Stimulated activated naive B cell treated with anti-CD40 and anti-IgM and Interleukin-4, amounts not matched to agents 10 μg/mL and 1 μg/mL and 100 μg/mL, for 72 hours (primary cell): ENCODE data around the gene RAP1A.
"Not testable (repeated sequence)": the region's sequence is repeated elsewhere in the genome, so short reads cannot be mapped to it uniquely, and the experiment has no call there.

ENCODE experiments used
- ATAC-seq, 2 donors: fragments of 150-1000 bp; cut with Tn5 transposase; replicated peaks; 2 replicates each; pipeline ENCODE4 v1.10.0; 2021; ENCODE audit warnings: moderate library complexity in 1 of 2
- DNase-seq: peaks from one replicate; pipeline ENCODE4 v3.0.0; 2021
- H3K27ac Mint-ChIP-seq: one replicate; pipeline ENCODE4 v1.8.0; 2022; ENCODE audit warnings: mild to moderate bottlenecking, mixed read lengths
- H3K27me3 Mint-ChIP-seq, 2 donors: one replicate each; pipeline ENCODE4 v1.8.0; 2022; ENCODE audit warnings: mixed read lengths in 2 of 2
- H3K36me3 Mint-ChIP-seq, 2 donors: one replicate each; pipeline ENCODE4 v1.8.0; 2022; ENCODE audit warnings: mixed read lengths in 2 of 2, mild to moderate bottlenecking in 1 of 2
- H3K4me1 Mint-ChIP-seq, 2 donors: one replicate each; pipeline ENCODE4 v1.8.0; 2022; ENCODE audit warnings: mixed read lengths in 2 of 2, mild to moderate bottlenecking in 1 of 2
- H3K4me3 Mint-ChIP-seq, 2 donors: one replicate each; pipeline ENCODE4 v1.8.0; 2022; ENCODE audit warnings: mild to moderate bottlenecking in 2 of 2, mixed read lengths in 2 of 2, moderate library complexity in 1 of 2
- H3K9me3 Mint-ChIP-seq, 2 donors: one replicate each; pipeline ENCODE4 v1.8.0; 2022; ENCODE audit warnings: mixed read lengths in 2 of 2, mild to moderate bottlenecking in 1 of 2

Gene RAP1A

DNA sequence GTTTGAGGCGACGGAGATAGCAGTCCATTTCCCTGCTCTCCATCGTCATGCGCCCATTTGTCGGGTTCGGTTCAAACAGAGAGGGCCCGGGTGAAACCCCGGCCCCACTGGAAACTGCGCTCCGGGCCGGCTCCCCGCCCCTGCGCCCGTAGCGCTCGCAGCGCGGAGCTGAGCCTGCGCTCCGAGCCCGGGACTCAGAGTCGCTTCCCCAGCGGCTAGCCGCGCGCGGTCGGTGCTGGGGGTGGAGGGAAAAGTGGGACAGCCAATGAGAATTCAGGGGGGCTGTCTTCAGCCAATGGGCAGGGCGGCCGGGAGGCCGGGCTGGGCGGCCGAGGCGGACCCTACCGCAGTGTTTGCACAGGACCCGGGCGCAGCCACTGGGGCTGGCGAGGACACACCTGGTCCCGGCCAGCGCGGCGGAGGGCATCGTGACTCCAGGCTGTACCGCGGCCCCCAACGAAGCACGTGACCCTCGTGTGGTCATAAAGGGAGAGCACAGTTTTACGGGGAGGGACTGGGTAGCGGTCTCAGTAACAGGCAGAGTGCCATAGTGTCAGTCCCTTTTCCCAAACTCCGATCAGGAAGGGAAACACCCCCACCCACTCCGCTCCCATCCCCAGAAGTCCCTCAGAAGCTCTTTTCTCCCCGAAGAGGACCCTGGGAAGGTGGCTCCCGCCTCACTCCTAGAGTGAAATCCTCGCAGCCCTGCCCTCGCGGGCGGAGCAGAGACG is 119.8 kb downstream of the RAP1A start, which contains the start of gene INKA2:
Gene INKA2 (minus strand): TSS at position 202 of the 731 bp plus-strand sequence. CDS start 153 bp downstream, at position 49.
- peak within 1 kb of the TSS; percentile 91 for H3K27ac Mint-ChIP-seq
- peak within 1 kb of the TSS; percentile 89 to 99 for H3K4me3 Mint-ChIP-seq
- peaks cover 18 to 37% of the 10 kb centered on the region in 2 donors for H3K4me1 Mint-ChIP-seq
- DNase-seq (peak; percentile 78), ATAC-seq (peak; percentile 82 to 88)
- H3K36me3 Mint-ChIP-seq: no peaks in the 10 kb centered on the region
- peaks cover 29 to 33% of the 10 kb centered on the region in 2 donors for H3K27me3 Mint-ChIP-seq
- no peaks in the 10 kb centered on the region for H3K9me3 Mint-ChIP-seq

DNA sequence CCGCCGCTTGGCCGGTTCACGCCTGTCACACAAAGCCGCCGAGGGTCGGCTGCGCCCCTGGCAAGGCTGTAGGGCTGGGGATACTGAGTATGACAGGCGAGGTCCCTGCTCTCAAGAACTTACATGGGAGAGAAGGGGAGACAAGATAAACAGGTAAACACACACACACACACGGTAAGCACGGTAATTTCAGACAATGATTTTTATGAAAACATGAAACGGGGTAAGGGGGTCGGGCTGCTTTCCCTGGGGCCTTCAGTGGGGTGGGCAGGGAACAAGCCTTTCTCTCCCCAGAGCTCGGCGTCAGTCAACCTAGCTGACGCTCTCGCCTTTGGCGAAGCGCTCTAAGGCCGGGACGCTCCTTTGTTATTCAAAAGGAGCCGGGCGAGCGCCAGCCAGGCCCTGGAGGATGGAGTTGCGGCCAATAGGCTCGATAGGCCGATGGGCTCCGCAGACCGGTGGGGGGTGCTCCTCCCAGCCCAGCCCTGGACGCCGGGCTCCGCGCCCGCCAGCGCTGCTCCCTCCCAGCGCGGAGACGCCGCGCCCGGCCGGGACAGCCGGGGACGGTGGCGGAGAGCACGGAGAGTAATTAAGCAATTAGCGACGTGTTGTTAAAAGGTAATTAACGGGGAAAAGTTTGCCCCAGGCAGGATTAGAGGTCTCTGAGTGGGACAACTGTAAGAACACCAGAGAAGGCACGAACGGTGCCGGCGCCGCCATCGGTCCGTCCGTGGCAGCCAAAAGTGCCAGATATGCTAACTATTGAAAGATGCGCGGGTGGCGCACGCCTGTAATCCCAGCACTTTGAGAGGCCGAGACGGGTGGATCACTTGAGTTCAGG is 120.6 kb downstream of the RAP1A start:
- no peaks in the 10 kb centered on the region for H3K9me3 Mint-ChIP-seq
- H3K4me3 Mint-ChIP-seq: peak overlapping the region; percentile 89 to 99
- DNase-seq (no peak), ATAC-seq (peak in 1 of 2 donors; percentile 10)
- peaks cover 18 to 37% of the 10 kb centered on the region in 2 donors for H3K4me1 Mint-ChIP-seq
- peak overlapping the region; percentile 82 for H3K27ac Mint-ChIP-seq
- peaks cover 29 to 33% of the 10 kb centered on the region in 2 donors for H3K27me3 Mint-ChIP-seq
- H3K36me3 Mint-ChIP-seq: no peaks in the 10 kb centered on the region

DNA sequence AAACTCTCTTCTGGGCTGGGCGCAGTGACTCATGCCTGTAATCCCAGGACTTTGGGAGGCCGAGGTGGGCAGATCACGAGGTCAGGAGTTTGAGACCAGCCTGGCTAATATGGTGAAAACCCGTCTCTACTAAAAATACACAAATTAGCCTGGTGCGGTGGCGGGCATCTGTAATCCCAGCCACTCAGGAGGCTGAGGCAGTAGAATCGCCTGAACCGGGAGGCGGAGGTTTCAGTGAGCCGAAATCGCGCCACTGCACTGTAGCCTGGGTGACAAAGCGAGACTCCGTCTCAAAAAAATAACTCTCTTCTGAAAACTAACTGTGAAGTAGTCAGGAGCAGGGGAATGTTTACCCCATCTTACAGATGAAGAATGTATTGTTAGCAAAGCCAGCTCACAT is 122.7 kb downstream of the RAP1A start:
- not testable (repeated sequence) for H3K27ac Mint-ChIP-seq, H3K36me3 Mint-ChIP-seq, H3K9me3 Mint-ChIP-seq, H3K4me3 Mint-ChIP-seq, ATAC-seq, DNase-seq
- H3K27me3 Mint-ChIP-seq: peaks cover 29 to 33% of the 10 kb centered on the region in 2 donors
- H3K4me1 Mint-ChIP-seq: peaks cover 20 to 42% of the 10 kb centered on the region in 2 donors

DNA sequence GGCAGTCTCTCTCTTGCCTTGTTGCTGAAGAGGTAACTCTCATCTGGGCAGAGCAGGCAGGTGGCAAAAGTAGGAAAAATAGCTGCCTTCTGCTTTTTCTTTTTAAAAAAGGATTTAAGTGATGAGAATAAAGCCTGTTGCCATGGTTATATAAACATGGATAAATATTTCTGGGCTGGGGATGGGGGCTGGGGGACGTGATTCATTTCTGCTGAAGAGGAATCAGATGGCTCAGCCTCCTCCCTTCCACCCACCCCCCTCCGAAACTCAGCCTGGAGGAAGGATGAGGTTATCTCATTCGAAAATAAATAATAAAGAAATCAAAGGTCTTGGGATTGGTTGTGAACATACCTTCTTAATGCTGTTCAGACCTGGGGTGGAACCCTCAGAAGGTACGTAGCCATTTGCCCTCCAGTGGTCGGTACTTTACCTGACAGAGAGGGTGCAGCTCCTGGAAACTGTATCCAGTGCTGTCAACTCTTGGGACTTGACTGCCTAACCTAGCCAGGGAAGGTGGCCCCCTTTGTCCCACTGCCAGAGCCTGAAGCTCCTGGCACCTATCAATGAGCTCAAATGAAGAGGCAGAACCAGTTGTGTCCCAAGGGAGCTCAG is 123.5 kb downstream of the RAP1A start:
- Mint-ChIP-seq H3K36me3 (peaks cover 0 to 2% of the 10 kb centered on the region in 2 donors), H3K27ac (no peak overlapping the region), H3K27me3 (peaks cover 22 to 33% of the 10 kb centered on the region in 2 donors), H3K4me3 (no peak overlapping the region), H3K4me1 (peaks cover 19 to 39% of the 10 kb centered on the region in 2 donors), H3K9me3 (peaks cover 3 to 4% of the 10 kb centered on the region in 2 donors)
- DNase-seq (no peak), ATAC-seq (no peak)

DNA sequence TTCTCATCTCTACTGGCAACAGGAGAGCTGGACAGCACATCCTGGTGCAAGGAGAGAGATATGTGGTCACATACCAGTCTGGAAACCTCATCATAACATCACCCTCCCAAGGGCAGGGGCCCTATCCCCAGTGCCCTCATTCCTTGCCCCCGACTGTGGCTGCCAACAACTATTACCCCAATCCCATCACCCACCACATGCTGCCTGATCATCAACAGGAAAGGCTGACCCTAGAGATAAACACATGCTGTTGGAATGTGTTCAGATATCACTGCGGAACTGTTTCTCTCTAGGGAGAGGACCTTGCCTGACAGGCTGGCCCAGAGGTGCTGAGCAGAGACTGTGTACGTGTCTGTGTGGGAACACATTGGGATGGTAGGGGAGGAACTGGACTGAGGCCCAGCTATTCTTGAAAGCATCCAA is 124.1 kb downstream of the RAP1A start:
- Mint-ChIP-seq H3K4me1 (peaks cover 20 to 36% of the 10 kb centered on the region in 2 donors), H3K27ac (no peak overlapping the region), H3K27me3 (peaks cover 21 to 31% of the 10 kb centered on the region in 2 donors), H3K36me3 (peaks cover 0 to 2% of the 10 kb centered on the region in 2 donors), H3K9me3 (peaks cover 3 to 4% of the 10 kb centered on the region in 2 donors), H3K4me3 (no peak overlapping the region)
- no peak for DNase-seq
- no peak for ATAC-seq

DNA sequence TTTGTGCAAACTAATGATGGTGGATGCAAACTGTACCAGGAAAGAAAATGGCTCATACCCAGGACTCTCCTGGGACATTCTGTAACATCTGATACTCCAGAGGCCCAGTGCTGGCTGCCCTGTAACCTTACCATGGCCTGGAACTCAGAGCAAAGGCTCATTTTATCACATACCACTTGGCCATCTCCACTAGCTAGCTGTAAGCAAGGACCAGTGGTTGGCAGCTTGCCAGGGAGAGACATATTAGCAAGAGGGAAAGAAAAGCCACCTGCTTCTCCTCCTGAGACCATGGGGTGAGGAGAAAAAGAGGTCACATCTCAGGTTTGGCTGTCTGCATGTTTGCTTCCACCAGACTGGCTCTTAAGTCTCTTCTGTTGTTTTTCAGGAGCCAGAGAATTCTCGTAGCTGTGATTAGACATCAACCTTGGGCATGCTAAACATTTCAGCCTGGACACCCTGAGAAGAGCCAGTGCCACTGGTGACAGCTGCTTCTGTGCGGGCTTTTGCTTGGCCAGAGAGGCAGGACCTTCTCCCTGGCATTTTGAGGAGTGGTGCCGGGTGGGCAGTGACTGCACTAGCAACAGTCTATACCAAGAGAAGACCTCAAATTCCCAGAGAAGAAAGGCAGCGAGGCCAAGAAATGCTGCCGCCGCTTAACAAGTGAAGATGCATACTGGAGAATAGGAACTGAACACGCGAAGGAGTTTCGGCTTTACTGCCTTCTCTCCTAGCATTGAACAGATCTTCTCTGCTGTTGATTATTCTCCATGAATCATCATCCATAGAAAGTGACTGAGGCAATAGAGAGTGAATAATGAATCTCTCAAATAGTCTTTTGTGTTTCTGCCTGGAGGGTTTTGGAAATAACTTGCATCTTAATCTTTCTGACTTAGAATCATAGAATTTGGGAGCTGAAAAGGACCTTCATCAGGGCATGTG is 126.4 kb downstream of the RAP1A start:
- Mint-ChIP-seq H3K36me3 (peaks cover 0 to 2% of the 10 kb centered on the region in 2 donors), H3K9me3 (peaks cover 3 to 4% of the 10 kb centered on the region in 2 donors), H3K4me1 (peaks cover 9 to 19% of the 10 kb centered on the region in 2 donors), H3K4me3 (no peak overlapping the region), H3K27ac (no peak overlapping the region), H3K27me3 (peaks cover 8 to 18% of the 10 kb centered on the region in 2 donors)
- no peak for DNase-seq
- no peak for ATAC-seq

DNA sequence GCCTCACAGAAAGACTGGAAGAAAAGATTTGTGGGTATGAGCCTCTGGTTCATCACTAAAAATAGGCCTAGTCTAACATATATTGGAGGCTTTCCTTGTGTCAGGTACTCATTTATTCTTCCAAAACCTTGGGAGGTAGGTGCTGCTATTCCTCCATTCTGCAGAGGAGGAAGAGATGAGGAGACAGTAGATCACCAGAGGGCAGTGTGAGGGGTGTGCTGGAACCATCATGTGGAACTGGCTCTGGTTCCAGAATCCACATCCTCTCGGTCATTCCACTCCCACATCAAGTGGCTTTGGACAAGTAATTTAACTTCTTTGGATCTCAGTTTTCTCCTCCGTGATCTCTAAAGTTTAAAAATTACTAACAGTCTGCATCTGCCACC is 127.0 kb downstream of the RAP1A start:
- H3K4me3 Mint-ChIP-seq: no peak overlapping the region
- no peak for ATAC-seq
- peaks cover 1 to 13% of the 10 kb centered on the region in 2 donors for H3K27me3 Mint-ChIP-seq
- H3K27ac Mint-ChIP-seq: no peak overlapping the region
- DNase-seq: no peak
- H3K9me3 Mint-ChIP-seq: peaks cover 3 to 4% of the 10 kb centered on the region in 2 donors
- H3K36me3 Mint-ChIP-seq: peaks cover 0 to 2% of the 10 kb centered on the region in 2 donors
- peaks cover 9 to 16% of the 10 kb centered on the region in 2 donors for H3K4me1 Mint-ChIP-seq

DNA sequence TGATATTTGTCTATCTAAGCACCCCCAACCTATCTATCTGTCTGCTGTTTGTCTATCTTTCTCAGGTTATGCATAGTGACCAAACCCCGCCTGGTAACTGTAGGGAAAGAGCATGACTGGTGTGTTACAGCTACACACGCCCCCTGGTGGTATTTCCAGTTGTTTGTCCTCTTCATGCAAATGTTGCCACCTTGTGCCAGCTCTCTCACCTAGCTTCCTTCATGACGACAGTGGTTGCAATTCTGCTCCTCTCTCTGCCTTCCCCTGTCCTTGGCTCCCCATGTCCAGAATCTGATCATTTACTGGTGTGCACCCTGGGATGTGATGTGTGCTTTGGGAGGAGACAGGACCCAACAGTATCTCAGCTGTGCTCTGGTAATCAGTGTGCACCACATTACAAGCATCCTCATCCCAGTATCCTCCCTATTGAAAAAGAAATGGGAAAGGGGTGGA is 127.7 kb downstream of the RAP1A start:
- Mint-ChIP-seq H3K27ac (peak overlapping the region; percentile 6), H3K9me3 (peaks cover 3 to 4% of the 10 kb centered on the region in 2 donors), H3K36me3 (peaks cover 0 to 2% of the 10 kb centered on the region in 2 donors), H3K4me1 (peaks cover 9 to 23% of the 10 kb centered on the region in 2 donors), H3K27me3 (peaks cover 0 to 8% of the 10 kb centered on the region in 2 donors), H3K4me3 (no peak overlapping the region)
- DNase-seq (peak; percentile 17), ATAC-seq (peak; percentile 83 to 84)

DNA sequence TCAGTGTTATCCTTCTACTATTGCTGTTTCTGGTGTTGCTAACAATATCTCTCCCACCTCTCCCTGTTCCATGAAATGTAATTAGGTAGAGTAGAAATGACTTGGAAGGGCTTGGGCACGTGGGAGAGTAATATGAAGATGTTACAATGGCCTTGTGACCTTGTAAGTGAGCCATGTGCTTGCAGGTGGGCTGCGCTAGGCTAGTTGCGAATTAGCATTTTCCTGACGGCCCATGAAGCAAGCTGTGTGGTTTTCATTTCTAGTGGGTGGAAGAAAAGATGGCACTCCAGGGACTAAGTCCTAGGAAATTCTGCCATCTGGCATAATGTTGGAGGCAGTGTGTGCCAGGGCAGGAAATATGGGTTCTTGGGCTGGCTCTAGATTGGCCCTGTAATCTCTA is 128.4 kb downstream of the RAP1A start:
- H3K9me3 Mint-ChIP-seq: peaks cover 3 to 4% of the 10 kb centered on the region in 2 donors
- no peak for DNase-seq
- peaks cover 9 to 23% of the 10 kb centered on the region in 2 donors for H3K4me1 Mint-ChIP-seq
- no peak overlapping the region for H3K4me3 Mint-ChIP-seq
- H3K27me3 Mint-ChIP-seq: peaks cover 0 to 4% of the 10 kb centered on the region in 2 donors
- H3K36me3 Mint-ChIP-seq: peaks cover 0 to 2% of the 10 kb centered on the region in 2 donors
- H3K27ac Mint-ChIP-seq: no peak overlapping the region
- ATAC-seq: no peak

DNA sequence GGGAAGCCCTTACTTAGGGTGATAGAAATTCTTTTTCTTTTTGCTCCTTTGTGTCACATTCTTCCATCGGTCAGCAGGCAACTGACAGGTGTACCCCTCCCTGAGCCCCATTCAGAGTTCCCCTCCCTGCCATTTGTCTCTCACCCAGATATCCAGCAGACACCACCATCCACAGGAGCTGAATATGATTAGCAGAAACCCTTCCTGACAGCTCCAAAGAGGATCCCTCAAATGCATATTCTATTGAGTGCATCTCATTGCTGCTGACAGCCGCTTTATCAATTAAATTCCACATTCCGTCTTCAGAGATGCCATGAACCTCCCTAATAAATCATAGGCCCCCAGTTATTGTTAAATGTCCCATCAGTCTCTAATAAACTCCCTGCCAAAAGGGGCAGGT is 130.0 kb downstream of the RAP1A start:
- H3K9me3 Mint-ChIP-seq: peaks cover 3 to 4% of the 10 kb centered on the region in 2 donors
- no peak overlapping the region for H3K27ac Mint-ChIP-seq
- no peaks in the 10 kb centered on the region for H3K27me3 Mint-ChIP-seq
- peaks cover 13 to 31% of the 10 kb centered on the region in 2 donors for H3K4me1 Mint-ChIP-seq
- DNase-seq (no peak), ATAC-seq (no peak)
- peaks cover 0 to 2% of the 10 kb centered on the region in 2 donors for H3K36me3 Mint-ChIP-seq
- H3K4me3 Mint-ChIP-seq: no peak overlapping the region

DNA sequence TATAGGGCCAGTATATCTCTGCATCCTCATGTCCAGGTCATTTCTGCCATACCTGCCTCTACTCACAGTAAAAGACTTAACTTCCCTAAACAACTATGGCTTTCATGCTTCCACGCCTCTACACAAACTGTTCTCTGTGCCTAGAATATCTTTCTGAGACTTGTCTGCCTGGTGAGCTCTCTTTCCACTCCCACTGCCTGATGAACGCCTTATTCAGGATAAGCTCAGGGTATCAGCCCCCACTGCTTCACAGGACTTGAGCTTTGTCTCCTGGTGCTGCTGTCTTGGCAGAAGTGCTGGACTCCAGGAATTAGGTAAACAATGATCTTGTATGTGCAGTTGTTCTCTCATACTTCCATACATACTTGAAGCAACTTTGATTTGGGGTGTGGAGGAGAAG is 131.3 kb downstream of the RAP1A start:
- peaks cover 0 to 2% of the 10 kb centered on the region in 2 donors for H3K36me3 Mint-ChIP-seq
- no peak for ATAC-seq
- DNase-seq: no peak
- no peak overlapping the region for H3K4me3 Mint-ChIP-seq
- peaks cover 17 to 39% of the 10 kb centered on the region in 2 donors for H3K4me1 Mint-ChIP-seq
- peaks cover 3 to 4% of the 10 kb centered on the region in 2 donors for H3K9me3 Mint-ChIP-seq
- H3K27ac Mint-ChIP-seq: no peak overlapping the region
- no peaks in the 10 kb centered on the region for H3K27me3 Mint-ChIP-seq

DNA sequence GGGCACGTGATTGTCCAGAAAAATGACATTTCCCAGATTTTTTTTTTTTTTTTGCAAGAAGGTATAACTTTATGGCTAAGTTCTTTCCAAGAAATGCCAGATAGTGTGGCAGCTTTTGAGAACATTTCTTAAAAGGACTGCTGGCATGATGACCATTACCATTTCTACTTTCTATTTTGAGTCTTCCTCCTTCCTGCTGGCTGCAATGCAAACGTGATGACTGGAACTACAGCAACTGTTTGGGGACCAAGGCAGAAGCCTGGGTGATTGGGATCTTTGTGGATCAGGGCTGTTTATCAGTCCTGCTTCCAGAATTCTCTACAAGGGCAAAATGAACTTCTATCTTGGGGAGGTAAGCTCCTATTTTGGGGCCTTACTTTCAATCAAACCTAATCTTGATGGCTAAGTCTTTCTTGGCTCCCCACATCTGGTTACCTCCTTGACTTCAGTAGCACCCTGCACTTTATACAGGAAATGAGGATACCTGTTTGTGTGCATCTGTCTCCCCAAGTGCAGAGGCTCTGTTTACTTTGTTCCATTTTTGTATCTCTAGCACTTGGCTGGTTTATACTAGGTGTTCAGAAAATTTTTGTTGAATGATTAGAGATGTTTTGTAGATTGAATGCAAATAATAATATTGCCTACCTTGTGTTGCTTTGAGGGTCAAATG is 132.5 kb downstream of the RAP1A start:
- Mint-ChIP-seq H3K4me1 (peaks cover 19 to 42% of the 10 kb centered on the region in 2 donors), H3K27ac (no peak overlapping the region), H3K4me3 (no peak overlapping the region), H3K27me3 (no peaks in the 10 kb centered on the region), H3K36me3 (peaks cover 0 to 2% of the 10 kb centered on the region in 2 donors), H3K9me3 (peaks cover 3 to 4% of the 10 kb centered on the region in 2 donors)
- no peak for DNase-seq
- ATAC-seq: no peak

DNA sequence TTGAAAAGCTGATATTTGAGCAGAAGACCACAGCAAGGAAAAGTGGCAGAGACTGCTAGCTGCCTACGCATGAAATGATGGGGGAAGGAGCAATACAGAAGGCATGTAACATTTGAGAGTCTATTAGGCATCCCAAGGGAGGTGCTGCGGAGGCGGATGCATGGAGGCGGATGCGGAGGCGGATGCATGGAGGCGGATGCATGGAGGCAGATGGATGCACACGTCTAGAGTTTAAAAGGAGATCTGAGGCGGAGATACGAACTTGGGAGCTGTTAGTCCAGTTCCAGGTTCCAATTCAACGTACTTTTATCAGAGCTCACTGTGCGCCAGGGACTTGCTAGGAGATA is 135.4 kb downstream of the RAP1A start:
- H3K27me3 Mint-ChIP-seq: no peaks in the 10 kb centered on the region
- DNase-seq: no peak
- no peaks in the 10 kb centered on the region for H3K9me3 Mint-ChIP-seq
- H3K36me3 Mint-ChIP-seq: peaks cover 8 to 12% of the 10 kb centered on the region in 2 donors
- H3K4me1 Mint-ChIP-seq: peaks cover 14 to 45% of the 10 kb centered on the region in 2 donors
- H3K4me3 Mint-ChIP-seq: peak overlapping the region; percentile 85 to 96
- peak overlapping the region; percentile 97 for H3K27ac Mint-ChIP-seq
- ATAC-seq: peak; percentile 6
